ENCODE results near the gene DAAM1. TPM values are rescaled to one million over a fixed set of nuclear protein-coding genes. Genes with fewer than 3 reads are reported as not detected.

The DAAM1 gene
- total and polyA plus RNA-seq, 7 donors, result 5.7 to 37.1 (median 8.9) TPM

DNA sequence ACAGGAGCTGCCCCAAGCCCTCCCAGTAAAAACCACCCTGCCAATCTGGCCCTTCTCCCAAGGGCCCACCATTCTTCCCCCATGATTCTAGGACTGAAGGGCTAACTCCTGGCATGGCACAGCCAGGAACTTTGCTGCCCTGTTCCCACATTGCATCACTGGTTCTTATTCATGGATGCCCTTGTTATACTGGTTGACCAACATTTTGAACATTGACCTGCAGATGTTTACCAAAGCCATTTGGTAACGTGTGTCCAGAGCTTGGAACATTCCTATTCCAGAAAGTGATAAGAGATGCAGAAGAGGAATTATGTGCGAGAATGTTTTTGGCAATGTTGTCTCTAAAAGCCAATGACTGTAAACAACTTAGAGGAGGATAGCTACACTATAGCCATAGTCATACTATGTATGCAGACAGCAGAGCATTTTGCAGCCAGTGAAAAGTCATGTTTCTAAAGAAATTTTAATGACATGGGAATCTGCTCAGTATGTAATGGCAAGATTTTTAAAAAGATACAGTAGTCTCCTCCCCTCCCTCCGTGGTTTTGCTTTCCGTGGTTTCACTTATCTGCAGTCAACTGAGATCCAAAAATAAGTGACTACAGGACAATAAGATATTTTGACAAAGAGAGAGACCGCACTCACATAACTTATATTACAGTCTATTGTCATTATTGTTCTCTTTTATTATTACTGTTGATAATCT is 108.8 kb downstream of the DAAM1 start:
- no peak overlapping the region for H3K27ac ChIP-seq
- H3K4me3 ChIP-seq, result no peak overlapping the region
- ATAC-seq (no peak), DNase-seq (no peak)
- 71 to 80% (median 75%) methylated on average over 5 of the region's 5 CpGs for WGBS, 3 donors
- H3K27me3 ChIP-seq (ENCODE audit: insufficient read depth in 3 of 3, low read length in 2 of 3), result no peaks in the 10 kb centered on the region
- TF ChIP-seq, protein P1, sequence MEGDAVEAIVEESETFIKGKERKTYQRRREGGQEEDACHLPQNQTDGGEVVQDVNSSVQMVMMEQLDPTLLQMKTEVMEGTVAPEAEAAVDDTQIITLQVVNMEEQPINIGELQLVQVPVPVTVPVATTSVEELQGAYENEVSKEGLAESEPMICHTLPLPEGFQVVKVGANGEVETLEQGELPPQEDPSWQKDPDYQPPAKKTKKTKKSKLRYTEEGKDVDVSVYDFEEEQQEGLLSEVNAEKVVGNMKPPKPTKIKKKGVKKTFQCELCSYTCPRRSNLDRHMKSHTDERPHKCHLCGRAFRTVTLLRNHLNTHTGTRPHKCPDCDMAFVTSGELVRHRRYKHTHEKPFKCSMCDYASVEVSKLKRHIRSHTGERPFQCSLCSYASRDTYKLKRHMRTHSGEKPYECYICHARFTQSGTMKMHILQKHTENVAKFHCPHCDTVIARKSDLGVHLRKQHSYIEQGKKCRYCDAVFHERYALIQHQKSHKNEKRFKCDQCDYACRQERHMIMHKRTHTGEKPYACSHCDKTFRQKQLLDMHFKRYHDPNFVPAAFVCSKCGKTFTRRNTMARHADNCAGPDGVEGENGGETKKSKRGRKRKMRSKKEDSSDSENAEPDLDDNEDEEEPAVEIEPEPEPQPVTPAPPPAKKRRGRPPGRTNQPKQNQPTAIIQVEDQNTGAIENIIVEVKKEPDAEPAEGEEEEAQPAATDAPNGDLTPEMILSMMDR (IDR thresholded peaks at IDR 0.05), result no peak
- H3K36me3 ChIP-seq (ENCODE audit: insufficient read depth in 1 of 2, low read depth in 1 of 2), result peaks cover 0 to 11% of the 10 kb centered on the region in 2 donors
- intact Hi-C loops (cut with DNase I), result no loop called here
- no peaks in the 10 kb centered on the region for H3K4me1 ChIP-seq
- no peaks in the 10 kb centered on the region for H3K9me3 ChIP-seq

DNA sequence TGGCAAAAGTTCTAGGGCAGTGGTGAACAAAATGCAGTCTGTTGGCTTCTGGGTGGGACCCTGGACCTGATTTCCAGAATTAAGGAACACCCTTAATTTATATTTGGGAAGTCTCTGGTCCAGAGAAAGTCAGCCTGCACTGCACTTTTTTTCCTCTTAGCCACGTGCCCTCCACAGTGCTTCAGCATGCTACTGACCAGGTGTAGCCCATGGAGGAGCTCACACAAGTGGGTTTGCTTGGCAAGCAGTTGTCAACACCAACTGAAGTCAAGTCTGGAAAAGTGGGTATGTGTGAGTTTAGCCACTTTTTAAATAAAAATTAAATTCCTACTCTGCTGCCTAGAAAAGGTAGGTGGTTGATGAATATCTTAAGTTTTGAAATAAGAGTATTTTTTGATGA is 111.3 kb downstream of the DAAM1 start:
- intact Hi-C loops (cut with DNase I), result no loop called here
- no peak for ATAC-seq
- no peak overlapping the region for H3K27ac ChIP-seq
- no peak overlapping the region for H3K4me3 ChIP-seq
- no peaks in the 10 kb centered on the region for H3K36me3 ChIP-seq (ENCODE audit: insufficient read depth in 1 of 2, low read depth in 1 of 2)
- no peaks in the 10 kb centered on the region for H3K9me3 ChIP-seq
- TF ChIP-seq, protein P1 (IDR thresholded peaks at IDR 0.05), result no peak
- H3K27me3 ChIP-seq (ENCODE audit: insufficient read depth in 3 of 3, low read length in 2 of 3), result no peaks in the 10 kb centered on the region
- WGBS, 3 donors, result 76 to 94% (median 88%) methylated on average over 1 of the region's 1 CpG
- no peaks in the 10 kb centered on the region for H3K4me1 ChIP-seq
- no peak for DNase-seq

DNA sequence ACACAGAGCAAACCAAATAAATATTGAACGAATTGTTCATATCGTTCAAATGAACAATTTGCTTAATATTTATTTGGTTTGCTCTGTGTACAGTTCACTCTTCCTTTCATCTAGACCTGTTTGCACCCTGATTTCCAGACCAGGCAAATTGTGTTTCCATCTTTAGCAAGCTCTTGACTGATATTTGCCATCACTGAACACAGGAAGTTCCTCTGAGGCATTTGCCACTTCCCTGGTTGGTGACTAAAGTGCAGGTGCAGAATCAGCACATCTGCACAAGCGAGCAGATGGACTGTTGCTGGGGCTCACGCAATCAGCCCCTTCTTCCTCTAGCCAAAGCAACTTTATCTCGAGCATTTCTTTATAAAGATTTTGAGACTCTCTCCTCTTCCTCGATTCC is 112.9 kb downstream of the DAAM1 start:
- DNase-seq (no peak), ATAC-seq (no peak)
- Histone ChIP-seq H3K4me3 (no peak overlapping the region), H3K9me3 (no peaks in the 10 kb centered on the region), H3K27ac (no peak overlapping the region), H3K36me3 (ENCODE audit: insufficient read depth in 1 of 2, low read depth in 1 of 2) (no peaks in the 10 kb centered on the region), H3K4me1 (no peaks in the 10 kb centered on the region), H3K27me3 (ENCODE audit: insufficient read depth in 3 of 3, low read length in 2 of 3) (no peaks in the 10 kb centered on the region)
- 65 to 76% (median 76%) methylated on average over 6 of the region's 6 CpGs for WGBS, 3 donors
- intact Hi-C loops (cut with DNase I), result no loop called here
- TF ChIP-seq, protein P1 (IDR thresholded peaks at IDR 0.05), result no peak

DNA sequence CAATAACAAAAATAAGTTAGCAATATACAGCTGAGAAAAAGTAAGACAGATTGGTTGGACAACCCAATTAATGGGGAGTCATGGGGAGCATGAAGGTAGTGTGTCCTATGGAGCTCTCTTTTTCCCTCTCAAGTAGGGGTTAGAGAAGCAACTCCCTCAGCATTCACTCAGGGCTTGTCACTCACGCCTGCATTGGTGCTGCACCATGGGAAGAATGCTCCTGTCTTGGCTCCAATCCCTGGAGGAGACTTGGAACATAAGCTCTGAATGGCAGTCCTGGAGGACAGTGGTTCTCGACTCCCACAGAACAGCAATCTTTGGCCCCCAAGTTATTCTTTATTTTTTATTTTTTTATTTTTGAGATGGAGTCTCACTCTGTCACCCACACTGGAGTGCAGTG is 113.8 kb downstream of the DAAM1 start:
- no peak for ATAC-seq
- intact Hi-C loops (cut with DNase I), result no loop called here
- 83 to 100% (median 85%) methylated on average over 2 of the region's 2 CpGs for WGBS, 3 donors

More for the DNA sequence above, 113.8 kb downstream of the DAAM1 start:
- no peak overlapping the region for H3K4me3 ChIP-seq
- no peaks in the 10 kb centered on the region for H3K36me3 ChIP-seq (ENCODE audit: insufficient read depth in 1 of 2, low read depth in 1 of 2)
- H3K27ac ChIP-seq, result no peak overlapping the region
- no peaks in the 10 kb centered on the region for H3K4me1 ChIP-seq
- no peaks in the 10 kb centered on the region for H3K27me3 ChIP-seq (ENCODE audit: insufficient read depth in 3 of 3, low read length in 2 of 3)
- DNase-seq, result no peak
- TF ChIP-seq, protein P1 (IDR thresholded peaks at IDR 0.05), result no peak
- no peaks in the 10 kb centered on the region for H3K9me3 ChIP-seq
